Body of pancreas (tissue), 4 donors: ENCODE measurements around the gene C11orf16. TPM values are rescaled to one million over a fixed set of nuclear protein-coding genes. Genes with fewer than 3 reads are reported as not detected.

Source experiments
- ATAC-seq: fragments of 150-250 bp; one replicate; pipeline ENCODE4 v1.9.1; 2016
- DNase-seq, 4 donors: peaks; one replicate each; pipeline ENCODE4 v3.0.0-alpha.2; 2019
- H3K27ac ChIP-seq, 4 donors: fragments of 200-600 bp; sonication (generic); 1 replicate in 3 of 4; 2 replicates in 1 of 4; pipeline versions ENCODE4 v1.5.1 to v1.6.1; 2016 to 2019; ENCODE audit warnings: mild to moderate bottlenecking in 1 of 4, mixed read lengths in 1 of 4, moderate library complexity in 1 of 4
- H3K27me3 ChIP-seq, 2 donors: fragments of 200-600 bp; sonication (generic); one replicate each; pipeline ENCODE4 v1.6.0; 2016; ENCODE audit warnings: mild to moderate bottlenecking in 1 of 2
- H3K36me3 ChIP-seq, 2 donors: fragments of 200-600 bp; sonication (generic); replicated peaks in 1 of 2; 2 replicates each; pipeline ENCODE4 v1.5.1; 2016; ENCODE audit warnings: low read depth in 2 of 2; ENCODE audit not compliant: insufficient read depth in 1 of 2
- H3K4me1 ChIP-seq: fragments of 200-600 bp; sonication (generic); one replicate; pipeline ENCODE4 v1.6.0; 2016
- H3K4me3 ChIP-seq, 2 donors: fragments of 200-600 bp; sonication (generic); 1 replicate in 1 of 2; 2 replicates in 1 of 2; pipeline ENCODE4 v1.5.1; 2016 to 2019
- H3K9me3 ChIP-seq, 3 donors: fragments of 200-600 bp; sonication (generic); 1 replicate in 2 of 3; 2 replicates in 1 of 3; pipeline ENCODE4 v1.5.1; 2016
- CTCF ChIP-seq, 7 experiments: fragments of 450-650 bp in 4 of 7; fragments of 200-600 bp in 3 of 7; sonication (generic) in 3 of 7; IDR thresholded peaks; one replicate each; pipeline ENCODE4 v1.5.1; 2016 to 2019; ENCODE audit warnings: antibody characterized with exemption in 7 of 7
- POLR2A ChIP-seq, 3 donors: fragments of 450-650 bp; IDR thresholded peaks; one replicate each; pipeline ENCODE4 v1.6.1; 2016; ENCODE audit warnings: antibody characterized with exemption in 3 of 3, mild to moderate bottlenecking in 2 of 3
- whole genome bisulfite sequencing, 2 donors: methylation state at CpG; one replicate each; pipeline ENCODE4 v1.1.5; 2017; 5-methylcytosine and 5-hydroxymethylcytosine counted together
- intact Hi-C: fragments of 100-400 bp; cut with DNase I; formaldehyde crosslinking; loops from one replicate; pipeline ENCODE4 v1.15.1; 2023
- total RNA-seq, 2 donors: library from RNA; depleted of rRNA; stranded (reverse); fragments of >200 nt; gene quantifications; one replicate each; pipeline ENCODE4 v1.1.0, GENCODE V29; 2016

Gene C11orf16
- total RNA-seq, 2 donors from 2014 or later, result not detected

DNA sequence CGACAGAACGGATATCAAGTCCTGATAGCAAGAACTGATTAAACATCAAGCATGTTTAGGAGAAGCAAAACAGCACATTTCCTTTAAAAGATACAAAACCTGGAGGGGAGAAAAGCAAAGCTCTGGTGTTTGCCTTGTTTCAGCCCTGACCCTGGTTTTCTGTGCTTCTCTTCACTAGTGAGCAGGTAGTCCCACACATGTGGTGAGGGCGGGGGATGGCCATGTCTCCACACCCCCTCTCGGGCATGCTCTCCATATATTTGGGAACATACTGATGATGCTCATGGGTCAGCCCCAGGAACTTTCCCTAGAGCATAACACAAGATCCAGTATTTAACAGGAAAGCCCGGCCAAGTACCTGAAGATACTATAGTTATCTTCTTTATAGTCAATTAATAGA, 10.1 kb downstream of the C11orf16 start:
- no peak for DNase-seq
- TF ChIP-seq POLR2A (IDR thresholded peaks at IDR 0.05), result no peak
- no peak for TF ChIP-seq CTCF (IDR thresholded peaks at IDR 0.05)
- no peaks in the 10 kb centered on the region for H3K27me3 ChIP-seq
- no peaks in the 10 kb centered on the region for H3K9me3 ChIP-seq
- no peak overlapping the region for H3K4me3 ChIP-seq
- no peak for ATAC-seq
- 82 to 84% methylated on average over 5 of the region's 5 CpGs for WGBS, 2 donors
- peaks cover 0 to 9% of the 10 kb centered on the region in 2 donors for H3K36me3 ChIP-seq
- no peak overlapping the region for H3K27ac ChIP-seq
- intact Hi-C loops, result no loop called here
- H3K4me1 ChIP-seq, result no peaks in the 10 kb centered on the region

DNA sequence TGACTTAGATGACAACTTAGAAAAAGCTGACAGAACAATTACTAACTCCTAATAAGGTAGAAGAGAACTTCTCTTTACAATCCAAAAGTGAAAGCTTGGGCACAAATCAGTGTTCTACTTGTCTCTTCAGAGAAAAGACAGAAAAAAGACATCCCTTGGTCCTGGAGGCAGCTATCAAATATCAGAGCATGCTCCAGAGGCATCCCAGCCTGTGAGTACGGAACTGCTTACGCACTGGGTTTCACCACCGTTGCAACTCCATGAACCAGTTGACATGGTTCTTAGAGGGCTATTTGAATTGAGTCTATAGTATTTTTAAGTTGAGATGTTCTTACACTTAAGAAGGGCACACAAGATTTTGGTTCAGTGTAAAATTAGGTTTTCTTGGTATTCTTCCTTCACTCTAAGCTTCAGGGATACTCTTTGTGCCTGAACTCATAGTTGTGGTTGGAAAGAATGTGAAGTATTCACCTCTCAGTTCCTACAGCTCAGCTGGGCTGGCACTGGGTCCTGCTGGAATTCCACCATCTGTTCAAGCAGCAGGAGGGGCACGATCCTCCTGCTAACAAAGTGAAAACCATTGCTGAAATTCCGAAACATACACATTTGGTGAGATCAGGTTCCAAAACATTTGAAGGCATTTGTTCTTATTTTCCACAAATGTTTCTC, 15.5 kb downstream of the C11orf16 start:
- ATAC-seq (no peak), DNase-seq (peak in 3 of 4 donors; percentile 14 to 45 (median 25))
- 63 to 76% methylated on average over 5 of the region's 5 CpGs for WGBS, 2 donors
- H3K36me3 ChIP-seq, result peaks cover 0 to 11% of the 10 kb centered on the region in 2 donors
- intact Hi-C loops, result no loop called here
- peaks cover 17% of the 10 kb centered on the region for H3K4me1 ChIP-seq
- no peaks in the 10 kb centered on the region for H3K27me3 ChIP-seq
- no peaks in the 10 kb centered on the region for H3K9me3 ChIP-seq
- peak overlapping the region in 3 of 4 donors; percentile 15 to 41 (median 23) for H3K27ac ChIP-seq
- H3K4me3 ChIP-seq, result no peak overlapping the region
- TF ChIP-seq POLR2A (IDR thresholded peaks at IDR 0.05), result no peak
- no peak for TF ChIP-seq CTCF (IDR thresholded peaks at IDR 0.05)

GRCh38 chr11:8914661-8915018, 18.1 kb downstream of the C11orf16 start:
- DNase-seq, result no peak
- H3K4me1 ChIP-seq, result peaks cover 32% of the 10 kb centered on the region
- peaks cover 0 to 5% of the 10 kb centered on the region in 2 donors for H3K36me3 ChIP-seq
- no peaks in the 10 kb centered on the region for H3K27me3 ChIP-seq
- H3K9me3 ChIP-seq, result no peaks in the 10 kb centered on the region
- 62 to 75% methylated on average over 4 of the region's 4 CpGs for WGBS, 2 donors
- intact Hi-C loops, result no loop called here
- H3K27ac ChIP-seq, result no peak overlapping the region
- no peak for ATAC-seq
- TF ChIP-seq POLR2A (IDR thresholded peaks at IDR 0.05), result no peak
- no peak for TF ChIP-seq CTCF (IDR thresholded peaks at IDR 0.05)
- no peak overlapping the region for H3K4me3 ChIP-seq

DNA sequence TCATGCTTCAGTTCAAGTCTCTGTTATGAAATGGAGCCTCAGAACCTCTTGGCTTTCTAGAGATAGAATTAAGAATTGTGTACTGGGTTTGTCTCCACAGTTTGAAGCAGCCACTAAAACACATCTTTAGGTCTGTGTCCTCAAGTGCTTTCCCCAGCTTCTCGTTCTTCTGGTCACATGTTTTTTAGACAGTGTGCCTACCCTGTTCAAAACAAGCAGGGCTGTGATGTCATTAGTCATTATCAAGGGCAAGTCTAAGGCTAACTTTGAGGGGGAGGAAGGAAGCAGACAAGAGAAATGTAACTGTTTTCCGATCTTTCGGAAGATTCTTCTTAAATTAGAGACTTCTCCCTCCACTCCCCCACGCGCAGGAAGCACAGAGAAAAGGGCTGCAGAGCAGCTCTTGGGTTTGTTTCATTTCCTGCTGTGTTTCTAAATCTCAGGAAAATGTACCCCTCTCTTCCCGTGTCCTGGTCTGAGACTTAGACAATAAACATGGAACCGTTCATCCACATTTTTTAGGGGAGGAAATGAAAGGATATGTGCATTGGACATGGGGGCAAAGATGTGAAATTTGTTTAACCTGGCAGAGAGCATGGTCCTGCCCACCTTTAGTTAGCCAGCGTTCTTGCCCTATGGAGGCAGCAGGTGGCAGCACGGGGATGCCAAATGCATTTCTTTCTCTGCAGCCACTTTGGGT, 18.6 kb downstream of the C11orf16 start:
- DNase-seq (peak in 3 of 4 donors; percentile 18 to 33 (median 23)), ATAC-seq (no peak)
- Histone ChIP-seq H3K36me3 (peaks cover 0 to 5% of the 10 kb centered on the region in 2 donors), H3K4me3 (no peak overlapping the region), H3K4me1 (peaks cover 33% of the 10 kb centered on the region), H3K27me3 (no peaks in the 10 kb centered on the region), H3K9me3 (no peaks in the 10 kb centered on the region), H3K27ac (peak overlapping the region in 2 of 4 donors; percentile 21 to 37)
- intact Hi-C loops, result no loop called here
- TF ChIP-seq POLR2A (IDR thresholded peaks at IDR 0.05), result no peak
- peak; percentile 12 to 43 (median 33) for TF ChIP-seq CTCF (IDR thresholded peaks at IDR 0.05)
- 25 to 29% methylated on average over 9 of the region's 9 CpGs for WGBS, 2 donors
